ENCODE data around the gene TRIM41.

TRIM41 gene

GRCh38 chr5:181221792-181222629, 1.1 kb upstream of the TRIM41 start:
- peak; percentile 62 for ATAC-seq
- TF ChIP-seq CSDC2 (CRISPR knock-in tag; IDR thresholded peaks at IDR 0.05) (no peak), ESRRG (CRISPR knock-in tag; IDR thresholded peaks at IDR 0.05) (0 out of 2 replicates have a peak, but pooled peaks have one; percentile 44)

DNA sequence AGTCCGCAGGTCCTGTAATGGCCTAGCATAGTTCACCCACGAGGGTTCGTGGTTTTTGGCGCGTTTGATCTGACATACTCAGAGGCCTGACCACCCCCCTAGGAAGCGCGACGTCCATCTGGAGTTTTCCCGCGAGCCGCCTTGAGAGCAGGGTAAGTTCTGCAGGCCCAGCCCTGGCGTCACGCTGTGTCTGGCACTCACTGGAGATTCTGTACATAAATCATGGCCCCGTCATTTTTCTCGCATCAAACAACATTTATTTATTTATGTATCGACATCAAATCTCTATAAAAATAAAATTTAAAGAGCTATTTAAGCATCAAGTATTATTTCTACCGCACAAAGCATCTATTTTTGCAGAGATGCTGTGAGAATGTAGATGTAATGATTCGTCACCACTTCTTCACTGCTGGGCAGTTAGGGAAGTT, 437 bp upstream of the TRIM41 start:
- TF ChIP-seq ZNF565 (CRISPR knock-in tag; conservative IDR thresholded peaks at IDR 0.05; ENCODE audit: low read depth), result no peak
- TF ChIP-seq ZFP3 (CRISPR knock-in tag; IDR thresholded peaks at IDR 0.05), result no peak
- no peak for TF ChIP-seq ZFP30 (CRISPR knock-in tag; IDR thresholded peaks at IDR 0.05)
- no peak for TF ChIP-seq ZC3H10 (CRISPR knock-in tag; IDR thresholded peaks at IDR 0.05)
- peak; percentile 3; the same call in 2 of the 3 replicates for ATAC-seq

DNA sequence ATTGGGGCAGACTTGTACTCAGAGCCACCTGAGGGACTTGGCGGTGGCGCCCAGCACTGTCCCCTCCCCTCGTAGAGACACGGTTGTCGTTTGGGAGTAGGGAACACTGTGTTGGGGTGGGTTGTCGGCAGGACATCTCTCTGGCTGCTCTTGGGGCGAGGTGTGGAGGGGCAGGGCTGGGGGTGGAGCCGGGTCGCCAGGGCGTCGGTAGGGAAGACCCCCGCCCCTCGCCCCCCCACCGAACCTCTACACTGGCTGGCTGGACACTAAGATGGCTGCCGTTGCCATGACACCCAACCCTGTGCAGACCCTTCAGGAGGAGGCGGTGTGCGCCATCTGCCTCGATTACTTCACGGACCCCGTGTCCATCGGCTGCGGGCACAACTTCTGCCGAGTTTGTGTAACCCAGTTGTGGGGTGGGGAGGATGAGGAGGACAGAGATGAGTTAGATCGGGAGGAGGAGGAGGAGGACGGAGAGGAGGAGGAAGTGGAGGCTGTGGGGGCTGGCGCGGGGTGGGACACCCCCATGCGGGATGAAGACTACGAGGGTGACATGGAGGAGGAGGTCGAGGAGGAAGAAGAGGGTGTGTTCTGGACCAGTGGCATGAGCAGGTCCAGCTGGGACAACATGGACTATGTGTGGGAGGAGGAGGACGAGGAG, 778 bp downstream of the TRIM41 start:
- ATAC-seq, result peak; percentile 15
- TF ChIP-seq, protein P1, sequence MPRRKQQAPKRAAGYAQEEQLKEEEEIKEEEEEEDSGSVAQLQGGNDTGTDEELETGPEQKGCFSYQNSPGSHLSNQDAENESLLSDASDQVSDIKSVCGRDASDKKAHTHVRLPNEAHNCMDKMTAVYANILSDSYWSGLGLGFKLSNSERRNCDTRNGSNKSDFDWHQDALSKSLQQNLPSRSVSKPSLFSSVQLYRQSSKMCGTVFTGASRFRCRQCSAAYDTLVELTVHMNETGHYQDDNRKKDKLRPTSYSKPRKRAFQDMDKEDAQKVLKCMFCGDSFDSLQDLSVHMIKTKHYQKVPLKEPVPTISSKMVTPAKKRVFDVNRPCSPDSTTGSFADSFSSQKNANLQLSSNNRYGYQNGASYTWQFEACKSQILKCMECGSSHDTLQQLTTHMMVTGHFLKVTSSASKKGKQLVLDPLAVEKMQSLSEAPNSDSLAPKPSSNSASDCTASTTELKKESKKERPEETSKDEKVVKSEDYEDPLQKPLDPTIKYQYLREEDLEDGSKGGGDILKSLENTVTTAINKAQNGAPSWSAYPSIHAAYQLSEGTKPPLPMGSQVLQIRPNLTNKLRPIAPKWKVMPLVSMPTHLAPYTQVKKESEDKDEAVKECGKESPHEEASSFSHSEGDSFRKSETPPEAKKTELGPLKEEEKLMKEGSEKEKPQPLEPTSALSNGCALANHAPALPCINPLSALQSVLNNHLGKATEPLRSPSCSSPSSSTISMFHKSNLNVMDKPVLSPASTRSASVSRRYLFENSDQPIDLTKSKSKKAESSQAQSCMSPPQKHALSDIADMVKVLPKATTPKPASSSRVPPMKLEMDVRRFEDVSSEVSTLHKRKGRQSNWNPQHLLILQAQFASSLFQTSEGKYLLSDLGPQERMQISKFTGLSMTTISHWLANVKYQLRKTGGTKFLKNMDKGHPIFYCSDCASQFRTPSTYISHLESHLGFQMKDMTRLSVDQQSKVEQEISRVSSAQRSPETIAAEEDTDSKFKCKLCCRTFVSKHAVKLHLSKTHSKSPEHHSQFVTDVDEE (CRISPR knock-in tag; IDR thresholded peaks at IDR 0.05), result no peak
- no peak for TF ChIP-seq ZFP30 (CRISPR knock-in tag; IDR thresholded peaks at IDR 0.05)
- TF ChIP-seq TCF4 (CRISPR knock-in tag; IDR thresholded peaks at IDR 0.05; ENCODE audit: borderline replicate concordance), result no peak
- TF ChIP-seq OSR1 (CRISPR knock-in tag; IDR thresholded peaks at IDR 0.05), result no peak
- TF ChIP-seq PATZ1 (CRISPR knock-in tag; IDR thresholded peaks at IDR 0.05; ENCODE audit: borderline replicate concordance), result no peak
- TF ChIP-seq ZFP3 (CRISPR knock-in tag; IDR thresholded peaks at IDR 0.05), result peak; percentile 89
- no peak for TF ChIP-seq BACH2 (CRISPR knock-in tag; IDR thresholded peaks at IDR 0.05; ENCODE audit: borderline replicate concordance)
- no peak for TF ChIP-seq ESRRG (CRISPR knock-in tag; IDR thresholded peaks at IDR 0.05)
- TF ChIP-seq ZNF70 (CRISPR knock-in tag; IDR thresholded peaks at IDR 0.05), result peak; percentile 3; the same call in 1 of the 2 replicates
- no peak for TF ChIP-seq PPARA (CRISPR knock-in tag; IDR thresholded peaks at IDR 0.05; ENCODE audit: borderline replicate concordance)
- TF ChIP-seq ZNF8 (CRISPR knock-in tag; IDR thresholded peaks at IDR 0.05), result no peak
- no peak for TF ChIP-seq ZNF565 (CRISPR knock-in tag; conservative IDR thresholded peaks at IDR 0.05; ENCODE audit: low read depth)
- no peak for TF ChIP-seq TOX (CRISPR knock-in tag; IDR thresholded peaks at IDR 0.05; ENCODE audit: borderline replicate concordance)
- TF ChIP-seq CREB5 (CRISPR knock-in tag; IDR thresholded peaks at IDR 0.05; ENCODE audit: low read depth), result no peak
- no peak for TF ChIP-seq ISL1 (CRISPR knock-in tag; IDR thresholded peaks at IDR 0.05)
- TF ChIP-seq, protein P2, sequence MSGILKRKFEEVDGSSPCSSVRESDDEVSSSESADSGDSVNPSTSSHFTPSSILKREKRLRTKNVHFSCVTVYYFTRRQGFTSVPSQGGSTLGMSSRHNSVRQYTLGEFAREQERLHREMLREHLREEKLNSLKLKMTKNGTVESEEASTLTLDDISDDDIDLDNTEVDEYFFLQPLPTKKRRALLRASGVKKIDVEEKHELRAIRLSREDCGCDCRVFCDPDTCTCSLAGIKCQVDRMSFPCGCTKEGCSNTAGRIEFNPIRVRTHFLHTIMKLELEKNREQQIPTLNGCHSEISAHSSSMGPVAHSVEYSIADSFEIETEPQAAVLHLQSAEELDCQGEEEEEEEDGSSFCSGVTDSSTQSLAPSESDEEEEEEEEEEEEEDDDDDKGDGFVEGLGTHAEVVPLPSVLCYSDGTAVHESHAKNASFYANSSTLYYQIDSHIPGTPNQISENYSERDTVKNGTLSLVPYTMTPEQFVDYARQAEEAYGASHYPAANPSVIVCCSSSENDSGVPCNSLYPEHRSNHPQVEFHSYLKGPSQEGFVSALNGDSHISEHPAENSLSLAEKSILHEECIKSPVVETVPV (CRISPR knock-in tag; IDR thresholded peaks at IDR 0.05), result no peak
- TF ChIP-seq GLIS3 (CRISPR knock-in tag; IDR thresholded peaks at IDR 0.05), result no peak

Data from SK-N-SH treated with all-trans-retinoic acid at 6 μM for 48 hours (cell line).